Activated T-cell treated with anti-CD3 and anti-CD28 coated beads, Interleukin-2, amount 50 U/mL, for 24 hours (primary cell): ENCODE data around the gene BCL2.

ENCODE experiments used
- DNase-seq: peaks from one replicate; pipeline ENCODE4 v3.0.0-alpha.2; 2020
- H3K27ac Mint-ChIP-seq: 2 replicates; pipeline ENCODE4 v1.8.0; 2020; ENCODE audit warnings: mild to moderate bottlenecking, mixed read lengths
- H3K27me3 Mint-ChIP-seq: 2 replicates; pipeline ENCODE4 v1.8.0; 2020; ENCODE audit warnings: mixed read lengths
- H3K36me3 Mint-ChIP-seq: 2 replicates; pipeline ENCODE4 v1.8.0; 2020; ENCODE audit warnings: low read depth, mixed read lengths
- H3K4me1 Mint-ChIP-seq: 2 replicates; pipeline ENCODE4 v1.8.0; 2020; ENCODE audit warnings: low read depth, mixed read lengths
- H3K4me3 Mint-ChIP-seq: 2 replicates; pipeline ENCODE4 v1.8.0; 2020; ENCODE audit warnings: mild to moderate bottlenecking, moderate library complexity, mixed read lengths
- H3K9me3 Mint-ChIP-seq: 2 replicates; pipeline ENCODE4 v1.8.0; 2020; ENCODE audit warnings: mixed read lengths

BCL2 gene

GRCh38 chr18:63104868-63105267 is 214.7 kb downstream of the BCL2 start:
- DNase-seq: no peak
- Mint-ChIP-seq H3K9me3 (no peaks in the 10 kb centered on the region), H3K4me1 (peaks cover 37% of the 10 kb centered on the region), H3K27me3 (no peaks in the 10 kb centered on the region), H3K36me3 (no peaks in the 10 kb centered on the region), H3K27ac (no peak overlapping the region), H3K4me3 (no peak overlapping the region)

GRCh38 chr18:63102941-63103744 is 216.4 kb downstream of the BCL2 start:
- Mint-ChIP-seq H3K9me3 (no peaks in the 10 kb centered on the region), H3K27ac (peak overlapping the region; percentile 32), H3K27me3 (no peaks in the 10 kb centered on the region), H3K36me3 (no peaks in the 10 kb centered on the region), H3K4me3 (no peak overlapping the region), H3K4me1 (peaks cover 54% of the 10 kb centered on the region)
- no peak for DNase-seq

GRCh38 chr18:63100630-63101055 is 218.9 kb downstream of the BCL2 start:
- no peak overlapping the region for H3K4me3 Mint-ChIP-seq

GRCh38 chr18:63099848-63100629 is 219.5 kb downstream of the BCL2 start:
- Mint-ChIP-seq H3K36me3 (no peaks in the 10 kb centered on the region), H3K4me3 (no peak overlapping the region), H3K4me1 (peaks cover 42% of the 10 kb centered on the region), H3K27me3 (no peaks in the 10 kb centered on the region), H3K27ac (no peak overlapping the region), H3K9me3 (no peaks in the 10 kb centered on the region)
- no peak for DNase-seq

More at GRCh38 chr18:63100630-63101055, 218.9 kb downstream of the BCL2 start:
- H3K36me3 Mint-ChIP-seq: no peaks in the 10 kb centered on the region
- peaks cover 45% of the 10 kb centered on the region for H3K4me1 Mint-ChIP-seq
- H3K9me3 Mint-ChIP-seq: no peaks in the 10 kb centered on the region
- no peak overlapping the region for H3K27ac Mint-ChIP-seq
- H3K27me3 Mint-ChIP-seq: no peaks in the 10 kb centered on the region
- no peak for DNase-seq

- H3K4me3 Mint-ChIP-seq: no peak overlapping the region
Observed at GRCh38 chr18:63099091-63099840, 220.3 kb downstream of the BCL2 start.

GRCh38 chr18:63098018-63098981 is 221.3 kb downstream of the BCL2 start:
- Mint-ChIP-seq H3K27me3 (no peaks in the 10 kb centered on the region), H3K36me3 (no peaks in the 10 kb centered on the region), H3K4me3 (peak overlapping the region; percentile 2), H3K27ac (peak overlapping the region; percentile 22), H3K9me3 (no peaks in the 10 kb centered on the region), H3K4me1 (peaks cover 42% of the 10 kb centered on the region)
- no peak for DNase-seq

More at GRCh38 chr18:63099091-63099840, 220.3 kb downstream of the BCL2 start:
- Mint-ChIP-seq H3K27me3 (no peaks in the 10 kb centered on the region), H3K36me3 (no peaks in the 10 kb centered on the region), H3K27ac (peak overlapping the region; percentile 22), H3K4me1 (peaks cover 42% of the 10 kb centered on the region), H3K9me3 (no peaks in the 10 kb centered on the region)
- no peak for DNase-seq

GRCh38 chr18:63097178-63097577 is 222.4 kb downstream of the BCL2 start:
- no peak for DNase-seq
- Mint-ChIP-seq H3K4me3 (no peak overlapping the region), H3K4me1 (peaks cover 42% of the 10 kb centered on the region), H3K27me3 (no peaks in the 10 kb centered on the region), H3K36me3 (no peaks in the 10 kb centered on the region), H3K9me3 (no peaks in the 10 kb centered on the region), H3K27ac (no peak overlapping the region)

- no peaks in the 10 kb centered on the region for H3K9me3 Mint-ChIP-seq
- H3K27me3 Mint-ChIP-seq: no peaks in the 10 kb centered on the region
- H3K27ac Mint-ChIP-seq: no peak overlapping the region
- H3K36me3 Mint-ChIP-seq: no peaks in the 10 kb centered on the region
- DNase-seq: no peak
- no peak overlapping the region for H3K4me3 Mint-ChIP-seq
- H3K4me1 Mint-ChIP-seq: peaks cover 38% of the 10 kb centered on the region
Observed at GRCh38 chr18:63096327-63096874, 223.2 kb downstream of the BCL2 start.

GRCh38 chr18:63095768-63096167 is 223.8 kb downstream of the BCL2 start:
- Mint-ChIP-seq H3K36me3 (no peaks in the 10 kb centered on the region), H3K9me3 (no peaks in the 10 kb centered on the region), H3K27ac (no peak overlapping the region), H3K27me3 (no peaks in the 10 kb centered on the region), H3K4me1 (peaks cover 37% of the 10 kb centered on the region), H3K4me3 (no peak overlapping the region)
- no peak for DNase-seq

- no peaks in the 10 kb centered on the region for H3K9me3 Mint-ChIP-seq
- no peak overlapping the region for H3K27ac Mint-ChIP-seq
- H3K4me3 Mint-ChIP-seq: no peak overlapping the region
- no peak for DNase-seq
- H3K36me3 Mint-ChIP-seq: no peaks in the 10 kb centered on the region
- no peaks in the 10 kb centered on the region for H3K27me3 Mint-ChIP-seq
- H3K4me1 Mint-ChIP-seq: peaks cover 2% of the 10 kb centered on the region
Observed at GRCh38 chr18:63091671-63092364, 227.8 kb downstream of the BCL2 start.

GRCh38 chr18:63090334-63090733 is 229.2 kb downstream of the BCL2 start:
- no peaks in the 10 kb centered on the region for H3K9me3 Mint-ChIP-seq
- no peak overlapping the region for H3K4me3 Mint-ChIP-seq
- H3K27ac Mint-ChIP-seq: no peak overlapping the region
- peaks cover 2% of the 10 kb centered on the region for H3K4me1 Mint-ChIP-seq
- DNase-seq: no peak
- H3K36me3 Mint-ChIP-seq: no peaks in the 10 kb centered on the region
- no peaks in the 10 kb centered on the region for H3K27me3 Mint-ChIP-seq

GRCh38 chr18:63089041-63089440 is 230.5 kb downstream of the BCL2 start:
- H3K27ac Mint-ChIP-seq: no peak overlapping the region
- H3K4me3 Mint-ChIP-seq: no peak overlapping the region
- DNase-seq: no peak
- peaks cover 2% of the 10 kb centered on the region for H3K4me1 Mint-ChIP-seq
- no peaks in the 10 kb centered on the region for H3K36me3 Mint-ChIP-seq
- H3K27me3 Mint-ChIP-seq: no peaks in the 10 kb centered on the region
- no peaks in the 10 kb centered on the region for H3K9me3 Mint-ChIP-seq

GRCh38 chr18:63088262-63088661 is 231.3 kb downstream of the BCL2 start:
- Mint-ChIP-seq H3K36me3 (no peaks in the 10 kb centered on the region), H3K27me3 (no peaks in the 10 kb centered on the region), H3K4me3 (no peak overlapping the region), H3K9me3 (no peaks in the 10 kb centered on the region), H3K27ac (no peak overlapping the region), H3K4me1 (peaks cover 5% of the 10 kb centered on the region)
- no peak for DNase-seq
